ENCODE results near the gene GLIS2.

Gene GLIS2

GRCh38 chr16:4298761-4299522 lies 16.9 kb upstream of the GLIS2 start:
- peak; percentile 87 for DNase-seq

GRCh38 chr16:4301177-4301576 lies 14.7 kb upstream of the GLIS2 start:
- no peak for DNase-seq

- no peak for DNase-seq
Observed at GRCh38 chr16:4301968-4302367, 13.9 kb upstream of the GLIS2 start.

- peak; percentile 71 for DNase-seq
Observed at GRCh38 chr16:4303973-4304372, 11.9 kb upstream of the GLIS2 start.

GRCh38 chr16:4306470-4307214 lies 9.2 kb upstream of the GLIS2 start:
- peak; percentile 40 for DNase-seq

DNA sequence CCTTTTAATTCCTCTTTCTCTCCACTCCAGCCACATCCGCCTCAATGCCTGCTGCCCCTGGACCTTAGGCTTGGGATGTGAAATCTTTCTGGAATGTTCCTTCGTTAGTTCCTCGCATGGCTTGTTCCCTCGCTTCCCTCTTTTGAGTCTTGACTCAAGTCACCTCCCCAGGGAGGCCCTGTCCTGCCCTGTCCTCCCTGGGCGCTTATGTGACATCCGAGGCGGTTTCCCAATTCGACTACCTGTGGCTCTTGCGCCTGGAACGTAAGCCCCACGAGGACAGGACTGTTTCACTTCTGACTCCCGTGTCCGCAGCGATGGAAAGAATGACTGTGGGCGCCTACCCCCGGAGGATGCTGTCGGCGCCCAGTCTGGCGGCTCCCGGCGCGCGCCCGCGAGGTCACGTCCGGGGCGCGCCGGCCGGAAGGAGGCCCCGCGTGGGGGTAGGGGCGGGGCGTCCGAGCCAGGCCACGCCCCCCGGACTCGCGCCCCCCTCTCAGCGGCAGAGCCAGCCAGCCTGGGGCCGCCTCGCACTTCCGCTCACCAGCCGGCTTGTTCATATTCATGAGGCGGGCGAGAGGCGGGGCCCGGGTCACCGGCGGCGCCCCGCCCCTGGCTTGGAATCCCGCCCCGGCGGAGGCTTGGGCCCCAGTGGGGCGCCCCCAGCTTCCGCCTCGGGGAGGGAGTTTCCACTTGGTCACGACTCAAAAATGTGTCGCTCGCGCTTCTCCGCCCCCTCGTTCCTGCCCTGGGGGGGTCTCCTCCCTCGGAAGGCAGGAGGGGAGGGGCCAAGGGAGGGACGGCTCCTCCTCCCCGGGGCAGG lies 8.4 kb upstream of the GLIS2 start:
- DNase-seq: peak; percentile 94

- DNase-seq: no peak
Observed at GRCh38 chr16:4309102-4309832, 6.6 kb upstream of the GLIS2 start.

GRCh38 chr16:4309833-4310266 lies 6.0 kb upstream of the GLIS2 start:
- no peak for DNase-seq

- no peak for DNase-seq
Observed at GRCh38 chr16:4313563-4314531, 2.0 kb upstream of the GLIS2 start.

GRCh38 chr16:4314532-4315185 lies 1.2 kb upstream of the GLIS2 start:
- no peak for DNase-seq

- peak; percentile 54 for DNase-seq
Observed at GRCh38 chr16:4316108-4316863, 419 bp downstream of the GLIS2 start.

GRCh38 chr16:4316864-4317531 lies 1.1 kb downstream of the GLIS2 start:
- DNase-seq: peak; percentile 61

DNA sequence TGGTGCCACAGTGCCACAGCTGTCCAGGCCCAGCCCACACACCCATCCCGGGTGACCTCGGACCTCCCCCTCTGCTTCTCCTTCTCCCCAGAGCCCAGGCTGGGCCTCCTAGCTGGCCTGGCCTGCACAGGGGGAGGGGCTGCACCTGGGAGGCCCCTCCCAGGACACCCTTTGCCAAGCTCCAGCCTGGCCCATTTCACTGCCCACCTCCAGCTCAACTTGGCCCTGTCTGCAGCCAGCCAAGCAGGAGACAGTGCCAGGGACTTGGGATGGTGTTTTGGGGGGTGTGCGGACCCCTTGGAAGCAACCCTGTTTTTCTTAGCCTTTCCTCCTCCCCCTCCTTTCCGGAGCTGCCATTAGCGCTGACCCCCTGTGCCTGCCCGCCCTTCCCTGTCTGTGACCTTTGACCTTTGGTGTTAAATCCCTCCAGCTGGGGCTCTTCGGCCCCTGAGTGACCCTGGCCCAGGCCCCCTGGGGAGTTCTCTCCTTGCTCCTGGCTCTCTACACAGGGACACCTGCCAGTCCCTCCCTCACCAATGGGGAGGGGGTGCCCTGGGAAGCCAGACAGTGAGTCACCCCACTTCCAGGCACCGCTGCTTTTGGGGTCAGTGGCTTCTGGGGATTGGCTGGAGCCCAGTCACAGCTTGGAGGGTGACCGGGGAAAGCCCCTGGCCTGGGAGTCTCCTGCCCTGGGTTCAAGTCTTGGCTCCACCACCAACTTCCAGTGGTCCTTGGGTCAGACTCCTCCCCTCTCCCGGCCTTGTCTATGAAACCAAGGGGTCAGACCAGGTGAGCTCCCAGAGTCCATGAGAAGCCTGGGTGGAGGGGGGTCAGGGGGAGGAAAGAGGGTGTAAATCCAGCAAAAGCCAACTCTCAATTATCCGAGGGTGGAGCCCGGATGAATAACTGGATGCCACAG lies 1.9 kb downstream of the GLIS2 start:
- peak; percentile 52 for DNase-seq

DNA sequence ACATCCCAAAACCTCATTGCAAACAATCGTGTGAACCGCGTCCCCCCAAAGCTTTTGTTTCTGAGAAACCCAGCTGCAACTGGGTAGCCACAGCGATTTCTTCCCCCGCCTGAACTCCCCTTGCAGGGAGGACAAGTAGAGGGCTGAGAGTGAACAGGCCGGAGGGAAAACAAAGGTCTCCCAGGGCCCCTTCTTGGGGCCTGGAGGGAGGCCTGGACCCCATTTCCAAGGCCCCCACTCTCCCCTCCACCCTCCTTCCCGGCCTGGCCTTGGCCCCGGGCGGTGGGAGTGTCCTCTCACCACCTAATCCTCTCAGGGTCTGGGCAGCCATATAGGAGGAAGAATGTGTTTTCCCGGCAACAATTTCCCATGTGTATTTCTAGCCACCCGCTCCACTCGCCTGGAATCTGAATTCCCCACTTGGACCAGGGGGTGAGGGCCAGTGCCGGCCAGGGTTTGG lies 2.6 kb downstream of the GLIS2 start:
- peak; percentile 43 for DNase-seq

- DNase-seq: no peak
Observed at GRCh38 chr16:4318967-4319366, 3.1 kb downstream of the GLIS2 start.

- DNase-seq: peak; percentile 70
Observed at GRCh38 chr16:4319454-4320421, 3.9 kb downstream of the GLIS2 start.

DNA sequence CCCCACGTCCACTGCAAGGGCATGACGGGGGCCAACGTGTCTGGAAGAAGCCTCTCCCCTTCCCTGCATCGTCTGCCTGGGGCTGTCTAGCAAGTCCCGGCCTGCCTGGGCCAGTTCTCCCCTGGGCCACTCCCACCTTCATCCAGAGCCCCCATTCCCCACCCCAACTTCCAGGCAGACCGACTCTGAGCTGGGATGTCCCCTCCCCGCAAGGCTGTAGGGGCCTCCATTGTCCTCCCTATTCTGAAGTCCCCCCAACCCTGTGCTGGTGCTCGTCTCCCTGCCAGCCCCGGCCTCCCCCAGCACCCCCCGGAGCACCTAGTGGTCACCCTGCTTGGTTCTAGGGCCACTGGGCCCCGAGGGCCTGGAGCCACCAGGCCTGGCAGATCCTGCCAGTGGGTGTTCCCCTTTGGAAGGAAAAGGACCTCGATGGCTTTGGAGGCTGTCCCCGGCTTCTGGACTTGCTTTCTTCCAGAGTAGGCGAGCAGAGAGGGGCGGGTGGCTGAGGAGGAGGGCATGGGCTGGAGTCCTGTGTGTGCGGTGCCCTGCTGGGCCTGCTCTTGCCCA lies 4.8 kb downstream of the GLIS2 start:
- peak; percentile 24 for DNase-seq
